Right forelimb (tissue), 1 donor: ENCODE measurements around the gene CMIP.
"Not testable (repeated sequence)": the region's sequence is repeated elsewhere in the genome, so short reads cannot be mapped to it uniquely, and the experiment has no call there.

Source experiments
- DNase-seq: peaks from one replicate; pipeline ENCODE4 v3.0.0-alpha.2; 2018

The CMIP gene

DNA sequence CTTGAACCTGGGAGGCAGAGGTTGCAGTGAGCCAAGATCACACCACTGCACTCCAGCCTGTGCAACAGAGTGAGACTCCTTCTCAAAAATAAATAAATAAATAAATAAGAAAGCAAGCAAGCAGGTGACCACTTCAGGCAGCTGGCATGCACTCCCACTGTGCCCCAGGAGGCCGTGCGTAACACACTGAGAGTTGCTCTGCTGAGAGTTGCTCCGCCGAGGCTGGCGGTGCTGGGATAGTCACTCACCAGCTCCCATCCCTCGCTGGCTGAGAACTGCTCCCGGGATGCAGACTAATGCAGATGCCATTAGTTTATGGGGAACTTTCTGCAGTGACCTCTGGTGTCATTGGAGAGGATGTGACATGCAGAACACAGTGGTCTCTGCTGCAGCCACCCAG is 228.8 kb downstream of the CMIP start:
- DNase-seq, result no peak

DNA sequence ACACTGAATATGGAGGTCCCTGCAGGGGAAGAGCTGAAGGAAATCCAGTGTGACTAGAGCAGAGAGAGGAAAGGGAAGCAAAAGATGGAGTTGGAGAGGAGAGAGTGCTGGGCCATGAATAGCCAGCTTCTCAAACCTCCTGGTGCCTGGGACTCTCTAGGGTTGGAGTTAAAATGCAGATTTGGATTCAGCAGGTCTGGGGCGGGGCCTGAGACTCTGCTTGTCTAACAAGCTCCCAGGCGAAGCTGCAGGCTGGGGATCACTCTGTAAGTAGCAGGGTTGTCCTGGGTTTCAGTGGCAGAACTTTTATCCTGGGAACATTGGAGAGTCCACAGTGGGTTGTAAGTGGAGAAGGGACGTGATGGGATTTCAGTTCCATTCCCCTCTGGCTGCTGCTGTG is 231.1 kb downstream of the CMIP start:
- no peak for DNase-seq

DNA sequence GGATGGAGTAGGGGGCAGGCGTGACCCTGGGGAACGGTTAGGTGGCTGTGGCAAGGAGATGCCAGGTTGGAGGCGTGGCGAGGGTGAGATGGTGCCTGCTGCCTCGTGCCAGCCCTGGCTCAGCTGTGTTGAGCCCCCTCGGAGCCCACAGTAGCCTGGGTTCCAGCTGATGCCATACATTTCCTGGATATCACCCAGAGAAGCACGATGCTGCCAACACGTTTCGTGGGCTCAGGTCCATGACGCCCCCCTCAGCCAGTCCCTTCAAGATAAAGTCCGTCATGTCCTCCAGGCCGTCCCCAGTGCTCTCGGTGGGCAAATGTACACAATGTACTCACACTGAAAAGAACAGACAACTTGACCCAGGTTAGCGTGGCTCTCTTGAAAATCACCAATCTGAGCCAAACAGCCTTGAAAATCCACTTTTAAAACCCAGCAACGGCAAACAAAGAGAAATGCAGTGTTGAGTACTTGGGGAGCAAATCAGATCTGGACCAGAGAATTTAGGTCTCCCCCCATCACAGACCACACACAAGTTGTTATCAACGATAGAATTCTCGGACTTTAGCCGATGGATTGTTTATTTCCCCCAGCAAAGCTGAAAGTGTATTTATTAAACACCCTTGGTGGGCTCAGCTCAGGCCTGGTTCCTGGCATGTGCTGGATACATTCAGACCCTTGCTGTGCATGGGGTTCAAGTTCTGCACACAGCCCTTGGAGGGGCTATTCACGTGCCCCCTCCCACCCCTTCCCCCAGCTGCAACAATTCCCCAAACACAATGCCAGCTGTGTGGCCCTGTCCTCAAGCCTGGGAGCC is 231.7 kb downstream of the CMIP start:
- no peak for DNase-seq

DNA sequence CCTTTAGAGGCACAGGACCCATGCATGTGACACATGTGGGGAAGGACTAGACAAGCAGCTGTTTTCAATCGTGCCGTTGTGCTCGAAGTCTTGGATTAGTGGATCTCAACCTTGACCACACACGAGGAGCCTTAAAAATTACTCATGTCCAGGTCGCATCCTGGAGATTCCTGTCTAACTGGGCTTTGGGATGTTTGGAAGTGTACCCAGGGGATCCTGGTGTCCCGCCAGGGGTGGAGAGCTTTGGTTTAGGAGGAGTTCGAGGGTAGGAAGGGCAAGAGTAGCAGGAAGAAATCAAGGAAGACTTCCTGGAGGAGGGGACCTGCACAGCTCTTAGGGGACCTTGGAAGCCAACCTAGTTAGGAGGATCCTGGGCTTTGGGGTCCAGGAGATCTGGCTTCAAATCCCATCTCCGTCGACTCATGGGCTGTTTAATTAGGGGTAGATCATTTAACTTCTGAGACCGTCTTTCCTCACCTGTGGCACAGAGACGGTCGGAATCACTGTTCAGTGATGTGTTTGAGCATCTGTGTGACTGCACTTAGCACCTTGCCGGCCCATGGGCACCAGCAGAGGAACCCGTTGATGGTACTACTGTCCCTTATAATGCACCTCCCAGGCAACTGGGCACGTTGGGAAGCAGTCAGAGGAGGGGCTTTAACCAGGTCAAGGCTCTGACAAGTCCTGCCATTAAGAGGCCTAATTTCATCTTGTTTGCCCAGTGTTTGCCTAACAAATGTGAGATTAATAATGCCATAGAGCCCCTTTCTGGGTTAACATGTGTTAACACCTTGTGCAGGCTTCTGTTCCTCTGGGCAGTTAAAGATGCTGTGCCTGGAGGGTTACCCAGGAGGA is 232.5 kb downstream of the CMIP start:
- DNase-seq, result no peak

DNA sequence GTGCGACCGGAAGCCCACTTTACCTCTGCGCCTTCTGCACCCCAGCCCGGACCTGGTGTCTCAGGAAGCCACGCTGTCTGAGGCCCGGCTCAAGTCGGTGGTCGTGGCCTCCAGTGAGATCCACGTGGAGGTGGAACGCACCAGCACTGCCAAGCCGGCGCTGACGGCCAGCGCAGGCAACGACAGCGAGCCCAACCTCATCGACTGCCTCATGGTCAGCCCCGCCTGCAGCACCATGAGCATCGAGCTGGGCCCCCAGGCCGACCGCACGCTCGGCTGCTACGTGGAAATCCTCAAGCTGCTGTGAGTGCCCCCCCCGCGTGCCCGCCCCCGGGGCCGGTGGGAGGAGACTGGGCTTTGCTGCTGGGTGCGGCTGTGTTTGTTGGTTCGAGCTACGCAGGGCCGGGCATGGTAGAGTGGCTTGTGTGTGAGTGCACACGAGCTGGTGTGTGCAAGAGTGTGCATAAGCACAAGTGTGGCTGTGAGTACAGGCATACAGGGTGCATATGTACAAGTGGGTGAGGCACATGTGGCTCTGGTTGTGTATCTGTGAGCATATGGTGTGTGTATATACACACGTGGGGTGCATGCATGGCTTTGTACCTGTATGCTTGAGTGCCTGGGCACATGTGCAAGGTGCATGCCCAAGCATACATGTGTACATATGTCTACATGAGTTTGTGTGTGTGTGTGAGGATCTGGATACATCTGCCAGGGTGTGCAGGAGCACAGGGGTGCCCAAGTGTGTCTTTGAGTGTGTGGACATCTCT is 233.9 kb downstream of the CMIP start:
- no peak for DNase-seq

DNA sequence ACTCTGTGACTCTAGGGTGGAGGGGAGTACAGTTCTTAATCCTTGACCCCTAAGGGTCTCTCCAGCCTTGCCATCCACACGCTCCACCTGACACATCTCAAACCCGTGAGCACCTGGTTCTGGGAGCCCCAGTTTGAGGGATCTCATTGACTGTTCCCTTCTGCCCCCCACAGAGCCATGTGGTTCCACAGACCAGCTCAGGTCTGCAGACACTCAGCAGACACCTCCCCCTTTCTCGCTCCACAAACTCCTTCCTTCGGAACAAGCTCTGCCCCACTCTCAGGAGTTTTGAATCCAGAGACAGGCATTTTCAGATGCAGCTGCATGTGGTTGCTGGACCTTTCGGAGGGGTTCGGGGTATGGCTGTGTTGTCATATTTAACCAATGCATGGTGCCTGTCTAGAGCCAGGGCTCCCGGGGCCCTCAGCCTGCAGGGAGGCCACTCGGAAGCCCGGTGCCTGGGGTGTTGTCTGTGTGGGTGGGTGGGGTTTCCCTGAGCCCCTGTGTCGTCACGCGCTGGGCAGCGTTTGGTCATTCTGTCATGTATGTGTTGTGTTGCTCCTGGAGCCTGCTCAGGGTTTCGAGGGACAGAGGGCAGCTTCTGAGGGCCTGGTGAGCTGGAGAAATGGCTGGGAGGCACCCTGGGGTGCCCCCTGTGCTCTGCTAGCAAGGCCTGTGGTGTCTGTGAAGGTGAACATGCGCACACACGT is 235.3 kb downstream of the CMIP start:
- no peak for DNase-seq

DNA sequence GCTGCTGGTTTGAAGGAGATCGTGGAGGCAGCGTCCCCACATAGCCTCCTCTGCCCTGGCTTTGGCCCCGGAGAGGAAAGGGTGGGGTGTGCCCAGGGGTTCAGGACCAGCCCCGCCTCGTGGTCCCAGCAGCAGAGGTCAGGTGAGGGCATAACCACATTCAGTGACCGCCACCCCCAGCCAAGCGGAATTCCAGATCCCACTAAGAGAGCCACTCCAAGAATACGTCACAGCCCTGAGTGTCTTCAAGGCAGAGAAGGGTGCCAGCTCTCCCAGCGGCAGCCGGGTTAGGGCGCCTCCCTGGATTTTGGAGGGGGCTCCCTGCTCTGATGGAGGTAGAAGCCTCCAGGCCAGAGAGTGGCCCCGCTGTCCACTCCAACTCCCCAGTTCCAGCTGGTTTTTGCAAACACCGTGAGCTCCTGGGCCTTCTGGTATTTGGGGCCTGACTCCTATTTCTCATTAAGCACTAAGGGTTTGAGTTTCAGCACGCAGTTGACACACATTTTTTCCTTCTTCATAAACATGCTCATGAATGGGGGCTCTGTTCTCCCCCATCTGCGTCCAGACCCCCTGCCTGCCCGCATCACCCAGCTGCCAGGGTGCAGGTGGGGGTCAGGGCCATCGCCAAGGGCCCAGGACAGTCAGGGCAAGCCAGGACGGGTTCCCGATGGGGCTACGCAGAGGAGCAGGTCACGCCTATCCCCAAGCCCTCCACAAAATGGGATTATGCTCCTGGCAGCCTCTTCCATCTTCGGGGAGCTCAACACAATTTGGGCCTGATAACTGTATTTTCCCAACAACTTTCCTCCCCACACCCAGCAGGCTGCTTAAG is 236.1 kb downstream of the CMIP start:
- DNase-seq, result no peak

DNA sequence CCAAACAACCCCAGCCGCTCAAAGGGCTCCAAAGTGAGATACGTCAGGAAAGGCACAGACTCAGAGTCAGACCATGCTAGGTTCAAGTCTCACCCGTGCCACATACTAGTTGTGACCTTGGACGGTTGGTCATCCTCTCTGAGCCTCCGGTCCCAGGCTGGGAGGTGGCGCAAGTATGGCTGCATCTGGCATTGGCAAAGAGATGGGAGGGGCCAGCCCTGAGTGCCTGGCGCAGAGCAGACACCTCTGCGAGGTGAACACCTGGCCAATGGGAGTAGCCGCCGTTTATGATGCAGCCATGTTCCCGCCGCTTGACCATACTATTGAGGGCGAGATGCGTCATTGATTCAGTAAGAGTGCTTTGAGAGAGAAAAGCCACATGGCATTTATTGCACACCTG is 236.7 kb downstream of the CMIP start:
- DNase-seq, result no peak

DNA sequence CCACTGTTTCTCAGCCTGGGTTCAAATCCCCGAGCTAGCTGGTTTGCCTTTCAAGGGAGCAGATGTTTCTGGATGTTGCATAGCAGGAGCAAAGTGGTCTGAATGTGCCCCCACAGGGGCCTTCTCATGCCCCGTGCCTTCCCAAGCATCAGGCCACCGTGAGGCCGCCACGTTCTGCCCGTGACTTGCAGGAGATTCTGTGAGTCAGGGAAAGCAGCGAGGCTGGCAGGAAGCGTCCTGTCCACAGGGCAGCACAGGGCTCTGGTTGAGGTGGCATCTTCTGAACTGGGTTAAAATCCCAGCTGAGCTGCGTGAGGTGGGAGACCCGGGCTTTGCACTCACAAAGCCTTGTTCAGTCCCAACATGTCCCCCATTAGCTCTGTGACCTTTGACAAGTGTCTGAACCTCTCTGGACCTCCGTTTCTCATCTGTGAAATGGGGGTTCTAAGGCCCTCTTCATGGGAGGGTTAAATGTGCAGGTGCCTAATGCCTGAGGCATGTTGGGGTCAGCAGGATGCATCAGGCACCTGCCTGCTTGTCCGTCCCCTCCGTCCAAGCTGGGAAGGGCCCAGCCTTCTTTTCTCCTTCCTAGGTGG is 239.7 kb downstream of the CMIP start:
- no peak for DNase-seq

DNA sequence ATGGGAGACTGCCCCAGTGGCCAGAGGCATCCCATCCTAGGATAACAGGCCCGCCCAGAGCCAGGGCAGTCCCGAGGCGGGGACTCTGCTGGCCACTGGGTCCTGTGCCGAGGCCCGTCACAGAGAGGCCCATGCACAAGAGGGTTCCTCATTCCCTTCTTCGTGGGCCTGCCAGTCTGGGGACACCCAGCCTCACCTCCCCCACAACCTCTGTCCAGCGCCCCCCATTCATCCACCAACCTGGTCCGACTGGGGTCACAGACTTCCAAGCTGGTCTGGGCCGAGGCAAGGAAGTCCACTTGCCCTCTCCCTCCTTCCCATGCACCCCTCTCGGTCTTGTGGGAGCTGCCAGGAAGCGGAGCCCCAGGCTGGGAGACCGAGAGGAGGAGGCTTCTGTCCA is 240.3 kb downstream of the CMIP start:
- no peak for DNase-seq

DNA sequence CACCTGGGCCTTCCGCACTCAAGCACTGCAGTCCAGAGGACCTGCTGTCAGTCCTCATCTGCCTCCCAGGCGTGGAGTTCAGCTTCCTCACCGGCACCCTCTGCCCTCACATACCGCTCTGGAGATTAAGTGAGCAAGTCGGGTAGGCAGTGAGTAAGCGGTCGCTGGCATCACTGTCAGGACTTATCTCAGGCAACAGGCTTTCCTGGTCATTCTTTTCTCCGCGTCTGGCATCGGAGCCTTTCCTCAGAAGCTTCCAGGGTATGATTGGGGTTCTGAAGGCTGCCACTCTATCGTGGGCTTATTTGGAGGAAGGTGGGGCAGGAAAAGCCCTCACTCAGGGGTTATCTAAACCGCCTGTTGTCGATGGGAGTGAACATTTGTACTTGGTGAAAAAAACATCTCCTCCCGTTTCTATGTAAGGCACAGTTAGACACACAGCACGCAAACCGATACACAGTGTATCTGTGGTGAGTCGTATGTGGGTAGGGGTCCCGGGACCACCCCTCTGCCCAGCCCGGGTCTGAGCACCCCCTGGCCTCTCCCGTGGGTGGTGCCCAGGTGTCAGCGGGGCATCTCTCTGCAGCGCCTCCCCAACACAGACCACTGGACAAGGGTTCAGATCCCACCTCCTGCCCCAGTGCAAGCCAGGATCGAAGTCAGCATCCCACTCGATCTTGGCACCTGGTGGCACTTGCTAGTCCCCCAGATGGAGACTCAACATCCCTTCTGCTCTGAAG is 242.0 kb downstream of the CMIP start:
- no peak for DNase-seq

DNA sequence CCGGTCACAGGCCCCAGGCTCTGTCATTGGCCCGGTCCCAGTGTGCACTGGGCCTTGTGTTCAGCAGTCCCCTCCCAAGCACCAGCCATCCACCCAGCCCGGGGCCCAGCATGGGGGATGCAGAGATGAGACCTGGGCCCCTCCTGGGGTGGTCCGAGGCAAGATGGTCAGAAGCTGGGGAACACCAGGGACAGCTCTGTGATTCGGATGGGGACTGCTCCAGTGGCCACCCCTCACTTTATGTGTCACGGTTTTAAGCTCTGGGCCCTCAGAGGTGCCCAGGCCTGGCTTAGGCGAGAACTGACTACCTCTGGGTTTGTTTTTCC is 242.5 kb downstream of the CMIP start:
- DNase-seq, result no peak

DNA sequence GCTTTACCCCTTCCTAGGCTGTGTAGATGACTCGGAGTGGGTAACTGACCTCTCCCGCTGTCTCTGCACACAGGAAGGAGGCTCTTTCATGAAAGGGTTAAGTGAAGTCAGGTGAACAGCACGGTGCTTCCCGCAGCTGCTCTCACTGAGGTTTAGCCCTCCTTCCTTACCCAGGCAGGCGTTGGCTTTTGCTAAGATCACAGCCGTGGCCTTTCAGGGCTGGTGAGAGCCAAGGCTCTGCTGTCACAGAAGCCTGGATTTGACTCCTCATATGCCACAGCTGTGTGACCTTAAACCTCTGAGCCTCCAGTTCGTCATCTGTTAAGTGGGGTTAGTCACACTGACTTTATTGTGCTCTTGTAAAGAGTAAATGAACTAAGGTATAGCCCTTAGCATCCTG is 243.6 kb downstream of the CMIP start:
- DNase-seq, result no peak

DNA sequence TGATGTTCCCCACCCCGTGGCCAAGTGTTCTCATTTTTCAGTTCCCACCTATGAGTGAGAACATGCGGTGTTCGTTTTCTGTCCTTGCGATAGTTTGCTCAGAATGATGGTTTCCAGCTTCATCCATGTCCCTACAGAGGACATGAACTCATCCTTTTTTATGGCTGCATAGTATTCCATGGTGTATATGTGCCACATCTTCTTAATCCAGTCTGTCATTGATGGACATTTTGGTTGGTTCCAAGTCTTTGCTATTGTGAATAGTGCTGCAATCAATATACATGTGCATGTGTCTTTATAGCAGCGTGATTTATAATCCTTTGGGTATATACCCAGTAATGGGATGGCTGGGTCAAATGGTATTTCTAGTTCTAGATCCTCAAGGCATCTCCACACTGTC is 244.2 kb downstream of the CMIP start:
- not testable (repeated sequence) for DNase-seq

DNA sequence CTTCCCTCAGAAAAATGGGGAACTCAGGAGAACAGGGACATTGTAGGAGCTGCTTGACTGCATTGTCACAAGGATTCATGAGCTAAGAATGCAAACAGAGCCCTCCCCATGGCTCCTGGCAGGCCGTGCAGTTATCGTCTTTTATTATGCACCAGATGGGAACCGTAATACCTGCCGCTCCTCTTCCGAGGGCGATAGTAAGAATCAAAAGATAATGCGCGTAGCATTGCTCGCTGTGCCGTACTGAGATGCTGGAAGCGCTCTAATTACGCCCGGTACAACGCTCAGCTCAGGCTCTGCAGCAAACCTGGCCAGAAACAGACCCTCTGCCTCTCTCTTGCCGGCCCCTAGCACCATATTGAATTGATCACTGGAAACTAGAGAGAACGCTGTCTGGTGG is 247.4 kb downstream of the CMIP start:
- DNase-seq, result no peak

DNA sequence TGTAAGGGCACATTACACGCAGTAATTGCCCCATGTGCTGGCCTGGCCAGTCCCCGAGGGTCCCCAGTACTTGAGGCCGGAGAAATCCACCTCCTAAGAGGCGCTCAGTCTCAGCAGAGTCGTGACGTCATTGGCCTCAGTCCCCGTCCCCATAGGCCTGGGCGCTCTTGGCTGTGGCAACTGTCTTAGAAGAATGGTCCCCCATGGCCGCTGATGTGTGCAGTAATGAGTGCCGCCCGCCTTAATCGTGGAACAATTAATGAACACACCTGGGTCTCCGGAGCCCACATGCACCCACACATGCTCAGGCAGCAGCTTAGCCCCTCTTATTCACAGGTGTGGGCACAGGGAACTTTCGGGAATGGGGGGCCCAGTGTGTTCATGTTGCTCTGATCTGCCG is 248.0 kb downstream of the CMIP start:
- no peak for DNase-seq

DNA sequence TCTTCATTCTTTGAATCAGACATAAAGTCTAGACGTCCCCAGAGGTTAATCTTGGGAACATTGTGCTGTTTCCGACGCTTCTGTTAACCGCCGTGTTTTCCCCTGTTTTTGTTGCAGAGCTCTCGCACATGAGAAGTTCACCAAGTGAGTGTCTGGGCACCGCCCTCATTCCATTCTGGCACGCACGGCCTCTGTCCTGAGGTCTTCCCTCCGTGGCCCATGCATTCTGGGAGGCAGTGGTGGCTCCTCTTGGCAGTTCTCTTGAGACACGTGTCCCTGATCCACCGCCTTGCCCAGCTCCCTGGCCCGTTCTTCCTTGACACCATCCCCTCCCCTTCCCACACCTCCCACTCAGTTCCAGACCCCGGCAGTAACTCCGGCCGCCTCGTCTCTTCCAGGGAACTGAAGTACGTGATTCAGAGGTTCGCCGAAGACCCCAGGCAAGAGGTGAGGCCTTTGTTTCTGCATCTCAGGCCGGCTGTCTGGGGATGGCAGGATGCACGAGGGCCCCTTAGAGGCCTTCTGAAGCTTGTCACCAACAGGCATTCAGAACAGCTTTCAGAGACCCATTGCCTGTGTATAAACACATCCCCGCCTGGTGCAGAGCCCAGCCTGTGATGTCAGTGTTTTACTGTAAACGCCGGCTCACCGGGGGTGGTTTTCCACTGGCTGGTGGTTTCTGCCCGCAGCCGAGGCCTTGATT is 248.6 kb downstream of the CMIP start:
- no peak for DNase-seq

DNA sequence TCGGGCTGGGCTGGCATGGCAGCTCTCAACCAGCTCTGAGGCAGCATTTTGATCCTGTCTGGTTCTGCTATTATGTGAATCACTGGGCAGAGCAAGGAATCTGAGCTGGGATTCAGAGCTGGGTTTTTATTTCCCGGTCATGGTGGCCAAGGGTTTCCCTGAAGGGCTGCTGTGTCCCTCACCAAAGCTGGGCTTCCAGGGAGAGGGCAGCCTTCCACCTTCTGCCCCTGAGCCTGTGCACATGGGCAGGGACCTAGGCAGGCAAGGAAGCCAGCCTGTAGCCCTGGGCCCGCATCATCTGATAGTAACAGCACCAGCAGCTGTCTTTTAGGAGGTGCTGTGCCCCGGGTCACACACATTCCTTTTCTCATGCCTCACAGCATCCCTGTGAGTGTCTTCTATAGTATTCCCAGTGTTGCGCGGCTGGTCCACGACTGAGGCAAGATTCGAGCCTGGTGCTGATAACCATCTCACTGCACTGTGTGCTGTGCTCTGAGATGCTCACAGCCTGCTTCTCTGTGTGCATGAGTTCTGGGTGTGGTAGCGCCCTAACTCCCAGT is 249.2 kb downstream of the CMIP start:
- no peak for DNase-seq

DNA sequence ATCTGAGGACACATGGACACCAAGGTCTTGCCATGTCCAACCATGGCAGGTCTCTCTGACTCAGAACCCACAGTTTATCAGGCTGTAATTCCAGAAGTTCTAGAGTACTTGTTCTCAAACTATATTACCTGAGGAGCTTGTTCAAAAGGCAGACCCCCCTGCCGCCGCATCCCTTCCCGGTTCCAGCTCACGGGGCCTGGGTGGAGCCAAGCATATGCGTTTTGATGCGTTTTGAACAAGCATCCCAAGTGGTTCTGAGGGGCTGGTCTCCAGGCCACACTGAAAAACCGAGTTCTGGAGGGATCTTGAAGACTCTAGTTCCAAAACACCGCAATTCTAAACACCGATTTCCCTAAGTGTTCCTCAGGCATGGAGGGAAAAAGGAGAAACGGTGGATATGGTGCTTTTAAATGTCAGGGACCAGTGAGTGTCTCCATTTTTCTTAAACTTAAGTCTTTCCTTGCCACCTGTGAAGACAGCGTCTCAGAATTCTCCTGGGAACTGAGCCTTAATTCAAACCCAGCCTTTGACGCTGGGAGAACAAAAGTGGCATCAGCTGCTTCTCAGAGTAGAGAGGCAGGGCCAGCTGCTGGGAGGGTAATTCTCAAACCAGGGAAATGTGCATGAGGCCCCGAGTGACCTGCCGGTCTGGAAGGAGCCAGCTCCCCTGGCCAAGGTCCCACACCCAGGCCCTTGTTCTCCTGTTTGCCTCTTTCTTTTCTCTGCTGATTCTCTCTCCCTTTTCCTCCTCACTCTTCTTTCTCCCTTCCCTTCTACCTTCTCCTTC is 250.1 kb downstream of the CMIP start:
- no peak for DNase-seq
